GM19193 (cell line): ENCODE results near the gene PALLD.

Source experiments
- POLR2A ChIP-seq: IDR thresholded peaks from 4 replicates; pipeline ENCODE4 v1.6.1; 2011; ENCODE audit not compliant: insufficient read depth, insufficient read length; ENCODE audit errors: extremely low read depth

PALLD gene

GRCh38 chr4:168842186-168842585 lies 345.3 kb downstream of the PALLD start:
- no peak for TF ChIP-seq POLR2A

DNA sequence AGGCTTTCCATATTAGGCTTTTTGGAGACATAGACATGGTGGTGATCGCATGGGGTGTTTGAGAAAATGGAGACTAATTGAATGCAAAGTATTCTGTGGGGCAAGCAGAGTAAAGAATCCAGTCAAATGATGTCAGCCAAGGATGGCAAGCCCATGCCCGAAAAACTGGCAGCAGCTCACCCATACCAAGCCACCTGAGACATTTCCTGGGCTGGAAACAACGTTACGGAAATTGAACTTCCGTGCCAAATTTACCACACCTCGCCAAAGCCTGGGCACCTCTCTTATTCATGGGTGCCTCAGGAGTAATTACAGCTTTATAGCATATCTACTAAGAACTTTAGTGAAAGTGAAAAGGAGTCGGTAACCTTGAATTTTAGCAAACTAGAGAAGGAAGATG lies 346.8 kb downstream of the PALLD start:
- TF ChIP-seq POLR2A, result no peak

GRCh38 chr4:168844353-168845049 lies 347.6 kb downstream of the PALLD start:
- no peak for TF ChIP-seq POLR2A

- no peak for TF ChIP-seq POLR2A
These were observed 349.0 kb downstream of the PALLD start for GRCh38 chr4:168845897-168846296.

GRCh38 chr4:168846414-168846813 lies 349.6 kb downstream of the PALLD start:
- no peak for TF ChIP-seq POLR2A

DNA sequence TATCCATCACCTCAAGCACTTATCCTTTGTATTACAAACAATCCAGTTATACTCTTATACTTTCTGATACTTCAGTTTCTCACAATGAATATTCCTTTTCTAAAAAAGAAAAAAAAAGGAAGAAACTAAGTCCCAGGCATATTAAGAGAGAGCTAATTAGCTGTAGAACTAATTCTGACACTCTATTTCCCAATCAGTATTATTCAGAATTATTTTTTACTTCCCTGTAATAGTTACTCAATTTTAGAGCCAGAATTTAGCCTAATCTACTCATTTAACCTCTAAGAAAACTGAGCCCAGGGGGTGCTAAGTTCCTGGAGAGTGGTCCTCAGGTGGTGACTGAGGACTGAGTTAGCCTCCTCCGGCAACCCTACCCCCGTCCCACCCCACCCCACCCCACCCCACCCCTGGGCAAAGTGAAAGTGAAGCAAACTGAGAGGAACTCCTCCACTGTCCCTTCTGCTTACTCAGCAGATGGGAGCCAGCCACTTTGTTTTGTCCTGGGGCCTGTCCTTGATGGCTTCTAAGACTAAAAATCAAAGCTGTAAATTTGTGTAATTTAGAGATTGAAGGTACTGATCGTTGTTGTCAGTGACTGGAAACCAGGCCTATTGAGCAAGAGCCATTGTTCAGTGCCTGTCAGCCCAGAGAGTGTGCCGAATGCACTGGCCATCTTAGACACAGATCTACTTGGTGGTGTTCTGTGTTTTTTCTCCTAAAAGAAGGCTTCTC lies 351.1 kb downstream of the PALLD start:
- TF ChIP-seq POLR2A, result no peak

GRCh38 chr4:168849030-168849675 lies 352.3 kb downstream of the PALLD start:
- TF ChIP-seq POLR2A, result no peak

DNA sequence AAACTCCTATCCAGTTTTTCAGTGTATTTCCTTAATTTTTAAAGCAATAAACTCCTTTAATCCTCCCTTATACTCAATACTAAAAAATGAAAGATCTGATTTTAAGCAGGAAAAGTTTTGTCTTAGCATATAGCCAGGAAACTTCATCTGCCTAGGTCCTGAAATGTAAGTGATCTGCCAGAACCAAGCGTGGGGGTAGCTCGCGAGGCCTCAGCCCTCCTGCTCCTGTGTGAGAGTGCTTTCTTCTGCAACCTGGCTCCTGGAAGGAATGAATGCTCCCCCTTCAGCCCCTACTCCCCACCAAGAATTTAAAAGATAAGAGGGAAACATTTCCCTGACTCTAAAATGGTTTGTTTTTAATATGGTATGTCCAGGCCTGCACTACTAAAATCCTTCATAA lies 353.1 kb downstream of the PALLD start:
- TF ChIP-seq POLR2A, result no peak

GRCh38 chr4:168852387-168852786 lies 355.5 kb downstream of the PALLD start:
- no peak for TF ChIP-seq POLR2A

- no peak for TF ChIP-seq POLR2A
These were observed 356.3 kb downstream of the PALLD start for GRCh38 chr4:168852933-168853713.

- TF ChIP-seq POLR2A, result no peak
These were observed 356.9 kb downstream of the PALLD start for GRCh38 chr4:168853770-168854169.

DNA sequence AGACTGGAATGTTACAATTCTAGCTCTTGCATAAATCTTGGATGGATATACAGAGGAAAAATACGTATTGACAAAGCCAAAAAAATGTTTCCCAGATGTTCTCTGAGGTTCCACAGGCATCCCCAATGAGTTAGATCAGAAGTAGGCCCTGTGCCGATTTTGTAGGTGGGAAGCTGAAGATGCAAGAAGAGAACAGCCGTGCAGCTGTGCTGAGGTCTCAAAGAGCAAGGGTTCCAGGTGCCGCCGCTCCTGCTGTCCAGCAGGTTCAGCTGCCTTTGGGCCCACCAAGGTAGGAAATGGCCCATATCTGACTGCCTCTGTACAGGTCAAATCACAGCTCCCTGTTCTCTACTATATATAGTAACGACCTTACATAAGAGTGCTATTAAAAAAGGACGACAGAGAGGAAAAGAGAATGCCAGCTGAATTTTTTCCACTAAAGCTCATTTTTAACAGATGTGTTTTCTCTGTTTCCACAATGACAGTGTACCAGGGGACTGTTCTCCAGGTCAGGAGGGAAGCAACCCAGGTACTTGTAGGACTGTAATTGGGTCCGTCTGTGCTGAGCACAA lies 357.6 kb downstream of the PALLD start:
- TF ChIP-seq POLR2A, result no peak

DNA sequence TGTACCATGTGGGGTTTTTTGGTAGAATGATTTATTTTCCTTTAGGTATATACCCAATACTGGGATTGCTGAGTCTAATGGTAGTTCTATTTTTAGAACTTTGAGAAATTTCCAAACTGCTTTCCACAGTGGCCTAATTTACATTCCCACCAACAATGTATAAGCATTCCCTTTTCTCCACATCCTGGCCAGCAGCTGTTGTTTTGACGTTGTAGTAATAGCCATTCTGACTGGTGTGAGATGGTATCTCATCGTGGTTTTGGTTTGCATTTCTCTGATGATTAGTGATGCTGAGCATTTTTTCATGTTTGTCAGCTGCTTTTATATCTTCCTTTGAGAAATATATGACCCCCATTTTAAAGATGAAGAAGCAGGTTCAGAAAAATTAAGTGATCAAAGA lies 359.5 kb downstream of the PALLD start:
- TF ChIP-seq POLR2A, result no peak

GRCh38 chr4:168857009-168857408 lies 360.2 kb downstream of the PALLD start:
- no peak for TF ChIP-seq POLR2A
